CD8-positive, alpha-beta memory T cell (primary cell): ENCODE measurements around the gene EGFLAM. TPM values are rescaled to one million over a fixed set of nuclear protein-coding genes. Genes with fewer than 3 reads are reported as not detected.

ENCODE experiments used
- CTCF ChIA-PET: fragments of 350-600 bp; sonication (Branson Sonifier 250); formaldehyde crosslinking; loops from one replicate; lab custom pipeline; 2021; ENCODE audit warnings: antibody characterized with exemption; lab: Charles Lee
- POLR2A ChIA-PET: fragments of 350-600 bp; sonication (Branson Sonifier 250); formaldehyde crosslinking; loops from one replicate; lab custom pipeline; 2021; ENCODE audit warnings: antibody characterized with exemption; lab: Charles Lee
- DNase-seq, 5 donors: peaks; one replicate each; pipeline versions ENCODE4 v3.0.0 to v3.0.0-alpha.2; 2020 to 2022; ENCODE audit warnings: mixed read lengths in 1 of 5
- H3K27ac ChIP-seq: one replicate; pipeline ENCODE4 v1.7.0; 2013; ENCODE audit warnings: low read depth, mild to moderate bottlenecking, low read length, moderate library complexity
- H3K27me3 ChIP-seq: 2 replicates; pipeline ENCODE4 v1.7.0; 2013; ENCODE audit warnings: low read length, mild to moderate bottlenecking; ENCODE audit not compliant: insufficient read depth, poor library complexity, severe bottlenecking
- H3K36me3 ChIP-seq: 2 replicates; pipeline ENCODE4 v1.7.0; 2013; ENCODE audit warnings: mild to moderate bottlenecking, low read length, moderate library complexity; ENCODE audit not compliant: insufficient read depth
- H3K4me1 ChIP-seq: 2 replicates; pipeline ENCODE4 v1.7.0; 2013; ENCODE audit warnings: mild to moderate bottlenecking, low read length, moderate library complexity; ENCODE audit not compliant: insufficient read depth
- H3K4me3 ChIP-seq: 2 replicates; pipeline ENCODE4 v1.7.0; 2013; ENCODE audit warnings: mild to moderate bottlenecking, low read length
- H3K9me3 ChIP-seq: 2 replicates; pipeline ENCODE4 v1.7.0; 2013; ENCODE audit warnings: mild to moderate bottlenecking, low read length
- H3K27ac Mint-ChIP-seq, 8 donors: one replicate each; pipeline ENCODE4 v1.8.0; 2020 to 2021; ENCODE audit warnings: mixed read lengths in 8 of 8, mild to moderate bottlenecking in 6 of 8, inconsistent platforms in 3 of 8, moderate library complexity in 3 of 8
- H3K27me3 Mint-ChIP-seq, 2 donors: one replicate each; pipeline ENCODE4 v1.8.0; 2020 to 2021; ENCODE audit warnings: mixed read lengths in 2 of 2, mild to moderate bottlenecking in 1 of 2, moderate library complexity in 1 of 2
- H3K36me3 Mint-ChIP-seq, 3 donors: one replicate each; pipeline ENCODE4 v1.8.0; 2020 to 2021; ENCODE audit warnings: mixed read lengths in 3 of 3, inconsistent platforms in 1 of 3, mild to moderate bottlenecking in 1 of 3
- H3K4me1 Mint-ChIP-seq, 3 donors: one replicate each; pipeline ENCODE4 v1.8.0; 2020 to 2021; ENCODE audit warnings: mixed read lengths in 3 of 3, inconsistent platforms in 1 of 3, mild to moderate bottlenecking in 1 of 3
- H3K4me3 Mint-ChIP-seq, 7 donors: one replicate each; pipeline ENCODE4 v1.8.0; 2020 to 2021; ENCODE audit warnings: mixed read lengths in 7 of 7, mild to moderate bottlenecking in 6 of 7, moderate library complexity in 4 of 7, inconsistent platforms in 2 of 7
- H3K9me3 Mint-ChIP-seq, 5 donors: one replicate each; pipeline ENCODE4 v1.8.0; 2020 to 2022; ENCODE audit warnings: mixed read lengths in 5 of 5, mild to moderate bottlenecking in 3 of 5, moderate library complexity in 2 of 5, inconsistent platforms in 1 of 5
- polyA plus RNA-seq: library from polyadenylated mRNA; unstranded; fragments of 300-500 nt; fragmentation: Illumina TruSeq; gene quantifications from one replicate; pipeline ENCODE4 v1.2.3, GENCODE V29; 2021
- total RNA-seq, 2 experiments: library from RNA; stranded (reverse); gene quantifications; one replicate each; pipeline ENCODE4 v1.2.3, GENCODE V29; 2021

EGFLAM gene
- total and polyA plus RNA-seq, 3 experiments from 2014 or later: not detected

DNA sequence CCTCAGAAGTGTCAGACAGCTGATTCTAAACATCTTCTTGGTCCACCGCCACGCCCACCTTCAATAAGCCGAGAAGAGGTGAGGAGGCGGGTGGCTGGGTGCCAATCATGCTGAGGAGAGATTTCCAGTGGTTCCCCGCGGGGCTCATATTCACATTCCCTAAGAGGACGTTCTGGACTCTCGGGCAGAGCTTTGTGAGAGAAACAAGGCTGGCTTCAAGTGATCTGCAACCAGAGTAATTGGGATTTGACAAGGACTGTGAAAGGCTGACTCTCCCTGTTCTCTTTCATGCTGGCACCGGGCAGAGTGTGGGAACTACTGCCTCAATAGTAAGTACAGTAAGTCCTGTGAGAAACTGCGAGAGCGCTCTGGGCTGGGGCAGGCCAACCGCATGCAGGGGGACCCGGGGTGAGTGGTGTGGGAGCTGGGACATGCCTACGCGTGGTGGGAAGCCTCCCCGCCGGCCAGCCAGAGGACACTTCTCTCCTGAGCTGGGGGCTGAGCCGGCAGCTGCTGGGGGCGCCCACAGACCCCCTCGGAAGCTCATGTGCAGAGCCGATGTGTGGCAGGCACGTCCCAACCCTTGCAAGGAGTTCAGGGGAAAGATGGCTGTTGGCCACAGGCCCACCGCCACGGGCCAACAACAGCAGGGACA, 187.1 kb downstream of the EGFLAM start:
- ChIA-PET POLR2A (no interaction called here), CTCF (no interaction called here)
- Histone ChIP-seq H3K27me3 (peaks cover 18% of the 10 kb centered on the region), H3K36me3 (no peaks in the 10 kb centered on the region), H3K4me3 (no peak overlapping the region), H3K27ac (no peak overlapping the region), H3K4me1 (no peaks in the 10 kb centered on the region), H3K9me3 (no peaks in the 10 kb centered on the region)
- H3K9me3 Mint-ChIP-seq: no peaks in the 10 kb centered on the region
- no peak for DNase-seq
- H3K36me3 Mint-ChIP-seq: no peaks in the 10 kb centered on the region
- H3K4me1 Mint-ChIP-seq: peaks cover 0 to 3% (median 2%) of the 10 kb centered on the region in 3 donors
- no peak overlapping the region for H3K4me3 Mint-ChIP-seq
- H3K27ac Mint-ChIP-seq: no peak overlapping the region
- H3K27me3 Mint-ChIP-seq: peaks cover 23 to 63% of the 10 kb centered on the region in 2 donors

DNA sequence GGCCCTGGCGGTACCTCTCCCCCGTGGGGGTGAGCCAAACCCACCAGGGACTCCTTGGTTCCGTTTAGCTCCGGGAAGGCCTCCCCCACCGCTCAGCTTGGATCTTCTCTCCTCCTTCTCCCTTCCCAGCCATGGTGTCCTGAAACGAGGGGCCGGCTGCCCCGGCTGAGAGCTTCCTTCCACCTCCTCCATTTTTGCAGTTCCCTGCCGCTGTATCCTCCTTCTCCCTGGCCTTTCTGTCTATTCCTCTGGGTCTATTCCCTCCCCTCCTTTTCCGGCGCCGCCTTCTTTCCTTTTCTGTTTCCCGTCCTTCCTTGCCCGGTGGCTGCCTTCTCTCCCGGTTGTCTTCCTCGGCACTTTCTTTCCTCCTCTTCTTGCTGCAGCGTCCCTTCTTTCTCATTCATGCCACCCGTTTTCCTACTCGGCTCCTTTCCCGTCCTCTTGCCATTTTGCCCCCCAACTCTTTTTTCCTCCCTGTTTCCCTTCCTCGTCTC, 187.7 kb downstream of the EGFLAM start:
- no peak overlapping the region for H3K27ac ChIP-seq
- DNase-seq: no peak
- H3K4me3 ChIP-seq: no peak overlapping the region
- ChIA-PET POLR2A (no interaction called here), CTCF (no interaction called here)
- Mint-ChIP-seq H3K4me3 (no peak overlapping the region), H3K4me1 (peaks cover 0 to 7% (median 3%) of the 10 kb centered on the region in 3 donors), H3K27me3 (peaks cover 27 to 66% of the 10 kb centered on the region in 2 donors), H3K27ac (no peak overlapping the region), H3K9me3 (no peaks in the 10 kb centered on the region), H3K36me3 (no peaks in the 10 kb centered on the region)
- H3K4me1 ChIP-seq: no peaks in the 10 kb centered on the region
- no peaks in the 10 kb centered on the region for H3K36me3 ChIP-seq
- H3K9me3 ChIP-seq: no peaks in the 10 kb centered on the region
- peaks cover 23% of the 10 kb centered on the region for H3K27me3 ChIP-seq

DNA sequence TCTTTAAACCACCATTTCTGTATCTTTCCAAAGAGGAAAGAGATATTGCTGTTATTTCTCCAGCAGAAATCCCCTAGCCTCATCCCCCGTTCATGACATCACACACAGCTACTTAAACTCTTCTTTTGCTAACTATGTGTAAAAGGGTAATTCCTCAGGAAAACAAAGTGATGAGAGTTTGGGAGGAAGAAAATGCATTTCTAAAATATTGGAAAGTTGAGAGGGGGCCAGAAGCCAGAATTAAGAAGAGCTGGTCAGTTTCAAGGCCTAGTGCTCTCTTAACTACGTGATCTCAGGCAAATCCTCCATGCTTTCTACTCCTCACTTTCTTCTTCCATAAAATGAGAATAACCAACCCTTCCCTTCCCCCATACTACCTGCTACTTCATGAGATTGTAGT, 188.7 kb downstream of the EGFLAM start:
- POLR2A ChIA-PET: no interaction called here
- H3K4me3 Mint-ChIP-seq: no peak overlapping the region

DNA sequence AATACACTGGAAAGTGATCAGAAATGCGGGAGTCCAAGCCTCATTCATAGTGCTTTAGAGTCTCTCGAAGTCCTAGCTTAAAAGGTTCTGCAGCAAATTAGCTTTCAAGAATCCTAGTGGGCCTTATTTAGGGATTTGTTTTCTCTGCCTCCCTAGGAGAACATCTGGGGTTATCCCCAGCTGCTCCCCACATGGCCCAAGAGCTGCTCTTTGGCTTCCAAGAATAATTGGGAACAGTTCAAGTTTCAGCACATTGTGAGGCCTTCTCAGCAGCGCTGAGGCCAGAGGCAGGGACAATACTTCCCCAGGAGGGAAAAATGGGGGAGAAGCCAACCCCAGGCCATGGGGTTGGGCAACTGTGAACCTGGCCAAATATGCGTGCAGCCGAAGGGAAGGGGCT, 189.4 kb downstream of the EGFLAM start:
- no peak overlapping the region for H3K4me3 Mint-ChIP-seq
- no peak overlapping the region for H3K27ac Mint-ChIP-seq
- peaks cover 7 to 12% (median 7%) of the 10 kb centered on the region in 3 donors for H3K4me1 Mint-ChIP-seq
- no peak overlapping the region for H3K27ac ChIP-seq
- H3K9me3 Mint-ChIP-seq: no peaks in the 10 kb centered on the region
- peaks cover 23% of the 10 kb centered on the region for H3K27me3 ChIP-seq
- H3K36me3 ChIP-seq: no peaks in the 10 kb centered on the region
- no peak overlapping the region for H3K4me3 ChIP-seq
- CTCF ChIA-PET: no interaction called here
- peaks cover 38 to 67% of the 10 kb centered on the region in 2 donors for H3K27me3 Mint-ChIP-seq
- peaks cover 3% of the 10 kb centered on the region for H3K4me1 ChIP-seq
- DNase-seq: no peak
- POLR2A ChIA-PET: no interaction called here
- H3K9me3 ChIP-seq: no peaks in the 10 kb centered on the region
- H3K36me3 Mint-ChIP-seq: no peaks in the 10 kb centered on the region

More for the DNA sequence above, 188.7 kb downstream of the EGFLAM start:
- Histone ChIP-seq H3K4me3 (no peak overlapping the region), H3K36me3 (no peaks in the 10 kb centered on the region), H3K27me3 (peaks cover 23% of the 10 kb centered on the region), H3K27ac (no peak overlapping the region), H3K9me3 (no peaks in the 10 kb centered on the region), H3K4me1 (no peaks in the 10 kb centered on the region)
- H3K9me3 Mint-ChIP-seq: no peaks in the 10 kb centered on the region
- H3K27ac Mint-ChIP-seq: no peak overlapping the region
- peaks cover 33 to 60% of the 10 kb centered on the region in 2 donors for H3K27me3 Mint-ChIP-seq
- peaks cover 0 to 6% (median 0%) of the 10 kb centered on the region in 3 donors for H3K4me1 Mint-ChIP-seq
- no peak for DNase-seq
- CTCF ChIA-PET: no interaction called here
- no peaks in the 10 kb centered on the region for H3K36me3 Mint-ChIP-seq

DNA sequence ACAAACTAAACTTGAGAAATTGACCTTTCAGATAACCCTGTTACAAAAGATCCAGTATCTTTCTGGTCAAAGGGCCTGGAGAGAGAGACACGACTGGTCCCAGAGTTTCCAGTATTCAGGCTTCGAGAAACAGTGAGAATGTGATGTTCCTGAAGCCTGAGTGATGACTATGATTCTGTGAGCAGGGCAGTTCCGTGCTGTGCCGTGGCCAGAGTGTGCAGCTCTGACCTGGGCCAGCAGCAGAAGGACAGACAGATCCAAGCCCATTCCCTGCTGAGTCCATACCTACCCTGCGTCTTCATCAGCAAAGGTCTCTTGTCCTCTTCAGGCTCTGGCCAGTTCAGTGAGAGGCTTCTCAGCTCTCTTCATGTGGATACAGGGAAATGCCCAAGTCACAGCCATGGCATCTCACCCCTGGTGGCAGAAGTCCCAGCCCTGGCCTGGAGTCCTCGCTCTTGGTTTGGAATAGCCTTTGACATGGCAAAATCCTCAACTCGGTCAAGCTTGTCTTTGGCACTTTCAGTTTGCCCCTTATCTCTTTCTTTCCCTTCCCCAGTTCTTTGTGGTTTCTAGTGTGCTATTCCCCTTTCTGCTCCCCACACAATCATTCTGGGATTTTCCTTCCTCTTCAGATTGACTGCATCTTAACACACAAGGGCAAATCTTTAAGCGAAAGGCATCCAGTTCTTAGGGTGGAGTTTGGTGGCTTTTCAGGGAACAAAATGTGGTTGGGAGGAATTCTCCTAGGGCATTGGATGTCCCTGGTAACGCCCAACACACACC, 190.4 kb downstream of the EGFLAM start:
- H3K36me3 Mint-ChIP-seq: no peaks in the 10 kb centered on the region
- H3K4me3 Mint-ChIP-seq: no peak overlapping the region
- DNase-seq: no peak
- Histone ChIP-seq H3K27ac (no peak overlapping the region), H3K36me3 (no peaks in the 10 kb centered on the region), H3K9me3 (no peaks in the 10 kb centered on the region), H3K27me3 (peaks cover 23% of the 10 kb centered on the region), H3K4me1 (peaks cover 13% of the 10 kb centered on the region), H3K4me3 (no peak overlapping the region)
- peaks cover 38 to 72% of the 10 kb centered on the region in 2 donors for H3K27me3 Mint-ChIP-seq
- H3K9me3 Mint-ChIP-seq: no peaks in the 10 kb centered on the region
- ChIA-PET CTCF (interaction anchor here (5.2 kb wide), 1 partner anchor 8 kb away, joined by 49 read pairs; no protein-coding TSS in a partner anchor), POLR2A (no interaction called here)
- peak overlapping the region in 1 of 8 donors; percentile 12 for H3K27ac Mint-ChIP-seq
- peaks cover 17 to 22% (median 17%) of the 10 kb centered on the region in 3 donors for H3K4me1 Mint-ChIP-seq

DNA sequence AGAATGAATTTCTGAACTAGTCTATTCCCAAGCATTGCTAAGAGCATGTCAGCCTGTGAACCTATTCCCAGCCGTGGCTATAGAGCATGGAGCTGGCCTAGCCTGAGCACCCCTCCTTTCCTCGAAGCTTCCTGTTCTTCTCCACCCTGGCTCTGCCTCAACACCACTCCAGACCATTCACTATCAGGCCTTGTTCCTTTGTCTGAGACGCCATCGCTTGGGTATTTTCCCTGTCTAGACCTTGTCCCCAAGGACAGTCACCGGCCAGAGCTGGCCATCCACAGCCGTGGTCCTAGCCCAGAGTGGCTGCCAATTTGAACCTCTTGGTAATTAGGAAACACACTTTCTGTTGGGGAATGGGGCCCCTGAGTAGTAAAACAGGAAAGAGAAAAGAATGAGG, 192.3 kb downstream of the EGFLAM start:
- H3K27me3 Mint-ChIP-seq: peaks cover 34 to 75% of the 10 kb centered on the region in 2 donors
- CTCF ChIA-PET: interaction anchor here (5.2 kb wide), 1 partner anchor 10 kb away, joined by 49 read pairs; no protein-coding TSS in a partner anchor

DNA sequence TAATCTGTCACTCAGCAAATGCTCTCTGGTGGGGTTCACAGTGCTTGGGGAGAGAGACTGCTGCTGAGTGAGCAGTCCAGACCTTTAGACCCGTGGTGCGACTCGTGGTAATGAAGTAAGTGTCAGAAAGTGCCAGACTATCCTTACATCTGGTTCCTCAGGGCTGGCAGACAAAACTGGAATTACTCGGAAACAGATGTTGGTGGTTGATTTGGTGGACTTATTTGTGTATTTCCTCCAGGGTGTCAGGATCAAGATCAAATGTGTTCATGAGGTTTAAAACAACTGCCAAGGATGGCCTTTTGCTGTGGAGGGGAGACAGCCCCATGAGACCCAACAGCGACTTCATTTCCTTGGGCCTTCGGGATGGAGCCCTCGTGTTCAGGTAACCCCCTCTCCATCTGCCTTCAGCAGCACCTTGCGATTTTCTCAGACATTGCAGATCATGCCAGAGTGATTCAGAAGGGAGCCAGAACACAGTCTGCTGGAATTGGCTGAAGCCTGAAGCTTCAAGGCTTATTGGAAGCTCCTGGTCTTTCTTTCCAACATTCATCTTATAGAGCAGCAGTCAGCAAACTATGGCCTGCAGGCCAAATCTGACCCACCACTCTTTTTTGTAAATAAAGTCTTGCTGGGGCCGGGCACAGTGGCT, 192.8 kb downstream of the EGFLAM start:
- Mint-ChIP-seq H3K27ac (no peak overlapping the region), H3K27me3 (peaks cover 40 to 79% of the 10 kb centered on the region in 2 donors), H3K36me3 (no peaks in the 10 kb centered on the region), H3K4me1 (peaks cover 41 to 44% (median 41%) of the 10 kb centered on the region in 3 donors), H3K4me3 (no peak overlapping the region), H3K9me3 (no peaks in the 10 kb centered on the region)
- Histone ChIP-seq H3K4me3 (no peak overlapping the region), H3K36me3 (no peaks in the 10 kb centered on the region), H3K27ac (no peak overlapping the region), H3K4me1 (peaks cover 35% of the 10 kb centered on the region), H3K9me3 (no peaks in the 10 kb centered on the region), H3K27me3 (peaks cover 26% of the 10 kb centered on the region)
- POLR2A ChIA-PET: no interaction called here
- no peak for DNase-seq
- CTCF ChIA-PET: interaction anchor here (5.2 kb wide), 1 partner anchor 10 kb away, joined by 49 read pairs; no protein-coding TSS in a partner anchor

More for the DNA sequence above, 192.3 kb downstream of the EGFLAM start:
- peaks cover 29% of the 10 kb centered on the region for H3K4me1 ChIP-seq
- no peaks in the 10 kb centered on the region for H3K36me3 Mint-ChIP-seq
- H3K4me3 Mint-ChIP-seq: no peak overlapping the region
- no peak overlapping the region for H3K27ac ChIP-seq
- peaks cover 23% of the 10 kb centered on the region for H3K27me3 ChIP-seq
- H3K36me3 ChIP-seq: no peaks in the 10 kb centered on the region
- DNase-seq: no peak
- no peaks in the 10 kb centered on the region for H3K9me3 ChIP-seq
- H3K27ac Mint-ChIP-seq: peak overlapping the region in 1 of 8 donors; percentile 45
- no peaks in the 10 kb centered on the region for H3K9me3 Mint-ChIP-seq
- H3K4me1 Mint-ChIP-seq: peaks cover 35 to 38% (median 36%) of the 10 kb centered on the region in 3 donors
- no peak overlapping the region for H3K4me3 ChIP-seq
- POLR2A ChIA-PET: no interaction called here
